Karpas-422 (cell line): Measurements from ENCODE around the gene FTCD. TPM values are rescaled to one million over a fixed set of nuclear protein-coding genes. Genes with fewer than 3 reads are reported as not detected.
"Not testable (repeated sequence)": the region's sequence is repeated elsewhere in the genome, so short reads cannot be mapped to it uniquely, and the experiment has no call there.

Experiments
- DNase-seq: peaks from one replicate; pipeline ENCODE4 v3.0.0-alpha.2; 2015
- H2AFZ ChIP-seq: fragments of 200-600 bp; sonication (generic); 2 replicates; pipeline ENCODE4 v1.6.1; 2014; ENCODE audit warnings: antibody characterized with exemption, low read length, mixed read lengths
- H3K27ac ChIP-seq: fragments of 200-600 bp; sonication (generic); 2 replicates; pipeline ENCODE4 v1.5.1; 2014; ENCODE audit warnings: mild to moderate bottlenecking, low read length, moderate library complexity
- H3K27me3 ChIP-seq: fragments of 200-600 bp; sonication (generic); 2 replicates; pipeline ENCODE4 v1.6.1; 2014; ENCODE audit warnings: low read length, mixed read lengths
- H3K36me3 ChIP-seq: fragments of 200-600 bp; sonication (generic); 2 replicates; pipeline ENCODE4 v1.6.1; 2014; ENCODE audit warnings: low read length, mixed read lengths; ENCODE audit not compliant: insufficient read depth
- H3K4me1 ChIP-seq: fragments of 200-600 bp; sonication (generic); 2 replicates; pipeline ENCODE4 v1.6.1; 2014; ENCODE audit warnings: mild to moderate bottlenecking, low read length, mixed read lengths
- H3K4me2 ChIP-seq: fragments of 200-600 bp; sonication (generic); 2 replicates; pipeline ENCODE4 v1.6.1; 2014; ENCODE audit warnings: low read length, low read depth, mild to moderate bottlenecking; ENCODE audit not compliant: poor library complexity, severe bottlenecking
- H3K4me3 ChIP-seq: fragments of 200-600 bp; sonication (generic); 2 replicates; pipeline ENCODE4 v1.5.1; 2014; ENCODE audit warnings: mild to moderate bottlenecking, antibody characterized with exemption, low read length, mixed read lengths
- H3K79me2 ChIP-seq: fragments of 200-600 bp; sonication (generic); 2 replicates; pipeline ENCODE4 v1.6.1; 2014; ENCODE audit warnings: mild to moderate bottlenecking, low read length, mixed read lengths
- H3K9ac ChIP-seq: fragments of 200-600 bp; sonication (generic); 2 replicates; pipeline ENCODE4 v1.6.0; 2014; ENCODE audit warnings: low read length
- H3K9me2 ChIP-seq: fragments of 200-600 bp; sonication (generic), shearing (Covaris generic); replicated peaks from 2 replicates; pipeline ENCODE4 v1.6.0; 2014; ENCODE audit warnings: mild to moderate bottlenecking, low read length, moderate library complexity; ENCODE audit not compliant: insufficient read depth
- H3K9me3 ChIP-seq: fragments of 300-700, 200-600 bp; sonication (generic); 2 replicates; pipeline ENCODE4 v1.6.1; 2014; ENCODE audit warnings: low read length, mixed read lengths
- H4K20me1 ChIP-seq: fragments of 200-600 bp; sonication (generic); 2 replicates; pipeline ENCODE4 v1.6.1; 2014; ENCODE audit warnings: mild to moderate bottlenecking, antibody characterized with exemption, low read length, low read depth; ENCODE audit not compliant: insufficient read depth
- total RNA-seq: library from RNA; depleted of rRNA; stranded (reverse); fragments of >200 nt; shearing (Covaris generic); gene quantifications from 2 replicates; pipeline ENCODE4 v1.2.3, GENCODE V29; 2014; ENCODE audit warnings: low replicate concordance

Gene FTCD
- total RNA-seq, 1 experiment from 2014 or later, result not detected

GRCh38 chr21:46148106-46148505 is 7.3 kb downstream of the FTCD start:
- no peak overlapping the region for H3K27ac ChIP-seq
- no peak for DNase-seq
- H3K4me3 ChIP-seq, result no peak overlapping the region
- H3K4me2 ChIP-seq, result no peak overlapping the region
- no peaks in the 10 kb centered on the region for H3K9me2 ChIP-seq
- no peak overlapping the region for H2AFZ ChIP-seq
- H3K9ac ChIP-seq, result no peak overlapping the region
- no peaks in the 10 kb centered on the region for H3K36me3 ChIP-seq
- no peaks in the 10 kb centered on the region for H3K9me3 ChIP-seq
- no peaks in the 10 kb centered on the region for H3K79me2 ChIP-seq
- peaks cover 13% of the 10 kb centered on the region for H3K4me1 ChIP-seq
- no peaks in the 10 kb centered on the region for H3K27me3 ChIP-seq
- H4K20me1 ChIP-seq, result no peaks in the 10 kb centered on the region

- peaks cover 10% of the 10 kb centered on the region for H3K4me1 ChIP-seq
- H3K4me3 ChIP-seq, result not testable (repeated sequence)
- DNase-seq, result peak; percentile 89
Measured at GRCh38 chr21:46147429-46147828, 8.0 kb downstream of the FTCD start.

GRCh38 chr21:46146856-46147255 is 8.5 kb downstream of the FTCD start:
- Histone ChIP-seq H3K27me3 (no peaks in the 10 kb centered on the region), H2AFZ (no peak overlapping the region), H3K36me3 (no peaks in the 10 kb centered on the region), H3K4me3 (no peak overlapping the region), H3K9me3 (no peaks in the 10 kb centered on the region), H3K4me2 (no peak overlapping the region), H3K9me2 (no peaks in the 10 kb centered on the region), H3K4me1 (peaks cover 10% of the 10 kb centered on the region), H3K79me2 (no peaks in the 10 kb centered on the region), H4K20me1 (no peaks in the 10 kb centered on the region), H3K9ac (no peak overlapping the region), H3K27ac (no peak overlapping the region)
- DNase-seq, result no peak

More at GRCh38 chr21:46147429-46147828, 8.0 kb downstream of the FTCD start:
- not testable (repeated sequence) for H3K9ac ChIP-seq, H3K79me2 ChIP-seq, H3K9me2 ChIP-seq, H3K4me2 ChIP-seq, H3K36me3 ChIP-seq, H3K9me3 ChIP-seq, H4K20me1 ChIP-seq, H3K27ac ChIP-seq, H3K27me3 ChIP-seq, H2AFZ ChIP-seq

DNA sequence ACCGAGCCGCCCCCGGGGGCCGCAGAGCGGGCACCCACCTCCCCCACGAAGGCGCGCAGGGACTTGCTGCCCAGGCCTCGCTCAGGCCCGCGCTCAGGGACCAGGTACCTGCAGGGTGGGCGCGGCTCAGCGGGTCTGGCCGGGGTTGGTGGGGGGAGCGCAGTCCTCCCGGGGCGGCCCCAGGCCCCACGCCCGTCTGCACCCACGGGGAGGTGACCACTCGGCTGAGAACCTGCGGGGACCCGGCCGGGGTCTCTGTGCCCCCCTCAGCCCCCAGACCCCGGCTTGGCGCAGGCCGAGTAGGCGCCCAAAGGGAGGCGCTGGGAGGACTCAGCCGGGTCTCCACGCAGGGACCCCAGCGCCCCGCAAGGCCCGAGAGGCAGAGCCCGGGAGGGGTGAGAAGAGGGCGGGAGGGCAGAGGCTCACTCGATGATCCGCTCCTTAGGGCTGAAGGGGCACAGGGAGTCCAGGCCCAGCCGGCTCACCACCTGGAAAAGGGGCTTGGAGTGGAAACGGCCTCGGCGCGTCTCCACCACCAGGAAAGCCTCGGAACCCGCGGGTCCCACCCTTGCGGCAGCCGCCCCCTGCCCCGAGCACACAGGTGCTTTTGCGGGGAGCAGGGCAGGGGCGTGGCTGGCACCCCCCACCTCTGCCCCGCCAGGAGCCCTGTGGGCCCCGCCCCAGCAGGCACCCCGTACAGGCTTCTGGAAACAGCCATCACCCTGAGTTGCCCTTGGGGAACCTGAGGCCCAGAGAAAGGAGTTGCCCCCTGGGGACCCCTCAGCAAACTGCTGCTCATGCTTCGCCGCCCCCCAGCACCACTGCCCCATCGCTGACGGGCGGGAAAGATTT is 9.3 kb downstream of the FTCD start:
- Histone ChIP-seq H3K9me2 (no peaks in the 10 kb centered on the region), H2AFZ (no peak overlapping the region), H3K4me2 (no peak overlapping the region), H3K79me2 (no peaks in the 10 kb centered on the region), H4K20me1 (no peaks in the 10 kb centered on the region), H3K9ac (no peak overlapping the region), H3K9me3 (no peaks in the 10 kb centered on the region), H3K36me3 (no peaks in the 10 kb centered on the region), H3K27ac (no peak overlapping the region), H3K4me1 (peaks cover 10% of the 10 kb centered on the region), H3K4me3 (no peak overlapping the region), H3K27me3 (no peaks in the 10 kb centered on the region)
- peak; percentile 57 for DNase-seq

GRCh38 chr21:46145159-46145839 is 10.1 kb downstream of the FTCD start:
- H3K36me3 ChIP-seq, result no peaks in the 10 kb centered on the region
- H3K4me2 ChIP-seq, result no peak overlapping the region
- no peaks in the 10 kb centered on the region for H3K9me2 ChIP-seq
- H3K79me2 ChIP-seq, result no peaks in the 10 kb centered on the region
- DNase-seq, result no peak
- peaks cover 10% of the 10 kb centered on the region for H3K4me1 ChIP-seq
- no peaks in the 10 kb centered on the region for H3K9me3 ChIP-seq
- no peak overlapping the region for H2AFZ ChIP-seq
- no peak overlapping the region for H3K4me3 ChIP-seq
- no peaks in the 10 kb centered on the region for H4K20me1 ChIP-seq
- H3K27ac ChIP-seq, result no peak overlapping the region
- H3K9ac ChIP-seq, result no peak overlapping the region
- no peaks in the 10 kb centered on the region for H3K27me3 ChIP-seq

DNA sequence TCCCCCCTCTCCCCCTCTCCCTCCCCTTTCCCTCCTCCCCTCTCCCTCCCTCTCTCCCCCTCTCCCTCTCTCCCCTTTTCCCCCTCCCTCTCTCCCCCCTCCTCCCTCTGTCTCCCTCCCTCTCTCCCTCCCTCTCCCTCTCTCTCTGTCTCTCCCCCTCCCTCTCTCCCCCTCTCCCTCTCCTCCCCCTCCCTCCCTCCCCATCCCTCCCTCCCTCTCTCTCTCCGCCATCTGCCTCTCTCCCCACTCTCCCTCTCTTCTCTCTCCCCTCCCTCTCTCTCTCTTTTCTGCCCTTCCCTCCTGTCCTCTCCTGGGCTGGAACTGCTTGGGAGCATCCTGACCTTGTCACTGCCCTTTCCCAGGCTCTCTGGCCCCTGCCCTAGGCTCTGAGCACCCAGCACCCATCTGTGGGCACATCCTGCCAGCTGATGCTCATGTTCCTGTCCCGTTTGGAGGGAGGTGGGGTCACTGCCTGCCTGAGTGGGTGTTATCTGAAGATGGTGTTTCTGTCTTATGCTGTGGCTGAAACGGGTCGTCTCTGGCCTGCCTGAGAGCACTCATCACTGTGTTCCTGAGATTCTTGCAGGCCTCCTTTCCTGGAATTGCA is 10.8 kb downstream of the FTCD start:
- no peaks in the 10 kb centered on the region for H4K20me1 ChIP-seq
- H3K27me3 ChIP-seq, result no peaks in the 10 kb centered on the region
- H3K79me2 ChIP-seq, result no peaks in the 10 kb centered on the region
- no peak overlapping the region for H3K4me2 ChIP-seq
- no peak overlapping the region for H2AFZ ChIP-seq
- no peak overlapping the region for H3K27ac ChIP-seq
- no peaks in the 10 kb centered on the region for H3K36me3 ChIP-seq
- DNase-seq, result no peak
- H3K9ac ChIP-seq, result no peak overlapping the region
- H3K9me2 ChIP-seq, result no peaks in the 10 kb centered on the region
- no peak overlapping the region for H3K4me3 ChIP-seq
- H3K4me1 ChIP-seq, result peaks cover 10% of the 10 kb centered on the region
- H3K9me3 ChIP-seq, result no peaks in the 10 kb centered on the region

DNA sequence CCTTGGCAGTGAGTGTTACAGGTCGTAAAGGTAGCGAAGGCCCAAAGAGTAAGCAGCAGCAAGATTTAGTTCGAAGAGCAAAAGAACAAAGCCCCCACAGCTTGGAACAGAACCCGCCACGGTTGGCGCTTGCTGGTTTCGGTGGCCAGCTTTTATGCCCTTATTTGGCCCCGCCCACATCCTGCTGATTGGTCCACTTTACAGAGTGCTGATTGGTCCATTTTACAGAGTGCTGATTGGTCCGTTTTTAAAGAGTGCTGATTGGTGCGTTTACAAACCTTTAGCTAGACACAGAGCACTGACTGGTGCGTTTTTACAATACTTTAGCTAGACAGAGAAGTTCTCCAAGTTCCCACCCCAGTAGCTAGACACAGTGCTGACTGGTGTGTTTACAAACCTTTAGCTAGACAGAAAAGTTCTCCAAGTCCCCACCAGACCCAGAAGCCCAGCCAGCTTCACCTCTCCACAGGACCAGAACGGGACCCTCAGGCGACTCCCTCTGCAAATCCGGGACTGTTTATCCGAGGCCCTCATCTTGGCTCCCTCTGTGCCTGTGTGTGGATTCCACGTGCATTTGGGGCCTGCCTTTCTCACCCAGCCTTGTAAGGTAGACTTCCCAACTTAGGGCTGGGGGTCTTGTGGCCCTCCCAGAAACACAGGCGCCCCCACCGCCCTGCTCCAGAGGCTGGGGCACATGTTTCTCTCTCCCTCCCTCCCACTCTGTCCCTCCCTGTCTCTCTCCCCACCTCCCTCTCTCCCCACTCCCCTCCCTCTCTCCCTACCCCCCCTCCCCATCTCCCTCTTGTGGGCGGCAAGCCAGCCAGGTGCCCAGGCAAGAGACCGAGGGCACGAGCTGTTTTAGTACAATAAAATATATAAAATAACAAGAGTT is 12.6 kb downstream of the FTCD start:
- DNase-seq, result no peak
- no peaks in the 10 kb centered on the region for H4K20me1 ChIP-seq
- peak overlapping the region; percentile 93 for H3K4me2 ChIP-seq
- H3K9me2 ChIP-seq, result no peaks in the 10 kb centered on the region
- H3K4me1 ChIP-seq, result peaks cover 10% of the 10 kb centered on the region
- H3K36me3 ChIP-seq, result no peaks in the 10 kb centered on the region
- no peak overlapping the region for H2AFZ ChIP-seq
- H3K27ac ChIP-seq, result no peak overlapping the region
- no peaks in the 10 kb centered on the region for H3K79me2 ChIP-seq
- H3K9ac ChIP-seq, result no peak overlapping the region
- no peaks in the 10 kb centered on the region for H3K9me3 ChIP-seq
- no peak overlapping the region for H3K4me3 ChIP-seq
- H3K27me3 ChIP-seq, result no peaks in the 10 kb centered on the region
